K562 (cell line): ENCODE results near the gene ASIC3. TPM values are rescaled to one million over a fixed set of nuclear protein-coding genes. Genes with fewer than 3 reads are reported as not detected.
A peak's percentile ranks its signal among the peaks of the same experiment; 100 is the strongest.

ENCODE experiments used
- ARID2 ChIP-seq: fragments of 450-650 bp; IDR thresholded peaks from 2 replicates; pipeline ENCODE4 v1.6.1; 2017; ENCODE audit warnings: antibody characterized with exemption, mild to moderate bottlenecking
- BMI1 ChIP-seq: fragments of 150-350 bp; IDR thresholded peaks from 2 replicates; pipeline ENCODE4 v1.6.1; 2014; ENCODE audit warnings: low read length
- CREBBP ChIP-seq: IDR thresholded peaks from one replicate; pipeline ENCODE4 v1.6.1; 2012; ENCODE audit warnings: low read depth, mild to moderate bottlenecking, control low read depth, inconsistent platforms, low read length
- FOS ChIP-seq: IDR thresholded peaks from 3 replicates; pipeline ENCODE4 v1.6.1; 2011; ENCODE audit not compliant: insufficient read length; ENCODE audit errors: extremely low read depth
- L3MBTL2 ChIP-seq: fragments of 450-650 bp; IDR thresholded peaks from 2 replicates; pipeline ENCODE4 v1.6.1; 2016; ENCODE audit warnings: mild to moderate bottlenecking, moderate library complexity
- MCM2 ChIP-seq: fragments of 450-650 bp; IDR thresholded peaks from 2 replicates; pipeline ENCODE4 v1.6.1; 2017; ENCODE audit warnings: low read depth, mild to moderate bottlenecking
- NUFIP1 ChIP-seq: fragments of 450-650 bp; IDR thresholded peaks from 2 replicates; pipeline ENCODE4 v1.6.1; 2018; ENCODE audit not compliant: partially characterized antibody
- YY1 ChIP-seq, 3 experiments: IDR thresholded peaks; 2 replicates each; pipeline ENCODE4 v1.6.1; 2011; ENCODE audit warnings: low read length in 2 of 3, mild to moderate bottlenecking in 2 of 3, moderate library complexity in 2 of 3, borderline replicate concordance in 1 of 3, control low read depth in 1 of 3, low read depth in 1 of 3; ENCODE audit not compliant: insufficient read depth in 3 of 3, insufficient replicate concordance in 2 of 3, control insufficient read depth in 1 of 3, insufficient read length in 1 of 3; ENCODE audit errors: extremely low read depth in 1 of 3
- ZNF197 ChIP-seq: fragments of 200-800 bp; sonication (Bioruptor generic); IDR thresholded peaks from 2 replicates; pipeline ENCODE4 v1.6.1; 2016; ENCODE audit warnings: low read depth, missing genetic modification characterization, missing compliant biosample characterization
- ZNF3 ChIP-seq: fragments of 250-450 bp; sonication (Bioruptor Pico); IDR thresholded peaks from 2 replicates; pipeline ENCODE4 v1.5.0; 2021; ENCODE audit warnings: mild to moderate bottlenecking, moderate library complexity
- polyA plus RNA-seq, 8 experiments: library from polyadenylated mRNA; depleted of rRNA in 4 of 8; stranded (reverse) in 5 of 8; unstranded in 3 of 8; fragments of >200 nt; fragmentation: Nextera tagmentation in 2 of 8; fragmentation: Illumina TruSeq in 1 of 8; extraction: Ambion mirVana in 2 of 8; extraction: Trizol in 1 of 8; gene quantifications; 2 replicates each; pipeline versions ENCODE4 v1.2.1 to v1.2.3, GENCODE V29; 2011 to 2014; ENCODE audit warnings: inconsistent platforms in 1 of 8, missing spikeins in 1 of 8
- total RNA-seq, 7 experiments: library from RNA; depleted of rRNA in 6 of 7; stranded (reverse); fragments of >200 nt in 6 of 7; fragmentation: Illumina TruSeq in 2 of 7; extraction: Trizol in 2 of 7; gene quantifications; 2 replicates each; pipeline versions ENCODE4 v1.2.1 to v1.2.3, GENCODE V29; 2011 to 2021; ENCODE audit warnings: low replicate concordance in 1 of 7
- TF ChIP-seq, protein P1 (sequence below), 3 experiments: IDR thresholded peaks in 2 of 3; conservative IDR thresholded peaks in 1 of 3; 2 replicates each; pipeline ENCODE4 v1.5.1; 2011 to 2012; ENCODE audit warnings: low read length in 3 of 3, mild to moderate bottlenecking in 3 of 3, control low read depth in 2 of 3, improper control_type of control experiment in 1 of 3, inconsistent platforms in 1 of 3, low read depth in 1 of 3, mixed read lengths in 1 of 3, moderate library complexity in 1 of 3; ENCODE audit not compliant: insufficient read depth in 2 of 3
- TF ChIP-seq, protein P2 (sequence below), 2 experiments: fragments of 200-800 bp in 1 of 2; sonication (Bioruptor generic) in 1 of 2; sonication (generic) in 1 of 2; formaldehyde crosslinking in 1 of 2; IDR thresholded peaks in 1 of 2; conservative IDR thresholded peaks in 1 of 2; 2 replicates each; pipeline versions ENCODE4 v1.5.0 to v1.6.1; 2016 to 2020; ENCODE audit warnings: missing compliant biosample characterization in 1 of 2, missing genetic modification characterization in 1 of 2, missing genetic modification reagents in 1 of 2
- TF ChIP-seq, protein P3 (sequence below): fragments of 250-450 bp; sonication (Bioruptor Pico); IDR thresholded peaks from 2 replicates; pipeline ENCODE4 v1.5.0; 2021
- TF ChIP-seq, protein P4 (sequence below): fragments of 250-450 bp; sonication (Bioruptor Pico); IDR thresholded peaks from 2 replicates; pipeline ENCODE4 v1.4.0; 2020; ENCODE audit warnings: mild to moderate bottlenecking, moderate library complexity
- TF ChIP-seq, protein P5 (sequence below): fragments of 250-450 bp; sonication (Bioruptor Pico); IDR thresholded peaks from 2 replicates; pipeline ENCODE4 v1.4.0; 2020
- TF ChIP-seq, protein P6 (sequence below): sonication (generic); formaldehyde crosslinking; IDR thresholded peaks from 2 replicates; pipeline ENCODE4 v1.8.0; 2022; ENCODE audit warnings: missing genetic modification reagents, mild to moderate bottlenecking, moderate library complexity, borderline replicate concordance

ASIC3 gene
- total and polyA plus RNA-seq, 9 of the 15 experiments (the other 6 are each of a cell fraction or from before 2014, with no cell fraction given) = 0.11 to 5.0 (median 0.87) TPM

DNA sequence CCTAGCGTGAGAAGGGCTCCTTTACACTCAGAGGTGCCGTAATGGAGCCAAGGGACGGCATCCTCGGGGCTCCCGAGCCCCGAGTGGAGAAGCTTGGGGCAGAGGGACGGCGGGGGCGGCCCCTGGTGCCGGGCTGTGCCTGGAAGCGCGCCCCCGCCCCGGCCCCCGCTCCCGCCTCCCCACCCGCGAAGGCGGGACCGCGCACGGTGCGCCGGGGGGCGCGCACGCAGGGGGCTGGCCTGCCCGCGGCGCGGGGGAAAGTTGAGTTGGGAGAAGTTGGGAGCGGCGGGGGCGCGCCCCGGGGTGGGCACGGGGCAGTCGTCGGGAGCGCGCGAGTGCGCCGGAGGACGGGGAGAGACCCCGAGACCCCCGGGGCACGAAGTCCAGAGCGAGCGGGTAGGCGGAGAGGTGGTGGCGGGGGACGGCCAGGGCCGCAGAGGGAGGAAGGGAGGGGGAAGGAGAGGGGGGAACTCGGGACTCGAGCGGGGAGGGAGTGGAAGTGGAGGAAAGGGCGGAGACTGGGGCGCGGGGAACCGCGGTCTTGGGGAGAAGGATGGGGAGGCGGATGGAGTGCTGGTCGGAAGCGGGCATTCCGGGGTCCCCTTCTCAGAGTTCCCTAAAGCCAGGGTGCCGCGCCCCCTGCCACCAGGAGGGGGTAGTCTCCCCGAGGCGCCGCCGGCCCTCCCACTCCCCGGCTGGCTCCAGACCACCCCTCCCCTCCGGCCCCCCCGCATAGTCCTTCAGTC, 11.2 kb downstream of the ASIC3 start, which contains the start of gene SLC4A2 (continued):
- TF ChIP-seq, protein P1, sequence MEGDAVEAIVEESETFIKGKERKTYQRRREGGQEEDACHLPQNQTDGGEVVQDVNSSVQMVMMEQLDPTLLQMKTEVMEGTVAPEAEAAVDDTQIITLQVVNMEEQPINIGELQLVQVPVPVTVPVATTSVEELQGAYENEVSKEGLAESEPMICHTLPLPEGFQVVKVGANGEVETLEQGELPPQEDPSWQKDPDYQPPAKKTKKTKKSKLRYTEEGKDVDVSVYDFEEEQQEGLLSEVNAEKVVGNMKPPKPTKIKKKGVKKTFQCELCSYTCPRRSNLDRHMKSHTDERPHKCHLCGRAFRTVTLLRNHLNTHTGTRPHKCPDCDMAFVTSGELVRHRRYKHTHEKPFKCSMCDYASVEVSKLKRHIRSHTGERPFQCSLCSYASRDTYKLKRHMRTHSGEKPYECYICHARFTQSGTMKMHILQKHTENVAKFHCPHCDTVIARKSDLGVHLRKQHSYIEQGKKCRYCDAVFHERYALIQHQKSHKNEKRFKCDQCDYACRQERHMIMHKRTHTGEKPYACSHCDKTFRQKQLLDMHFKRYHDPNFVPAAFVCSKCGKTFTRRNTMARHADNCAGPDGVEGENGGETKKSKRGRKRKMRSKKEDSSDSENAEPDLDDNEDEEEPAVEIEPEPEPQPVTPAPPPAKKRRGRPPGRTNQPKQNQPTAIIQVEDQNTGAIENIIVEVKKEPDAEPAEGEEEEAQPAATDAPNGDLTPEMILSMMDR (IDR thresholded peaks at IDR 0.05 in 2 of 3, conservative IDR thresholded peaks at IDR 0.05 in 1 of 3; ENCODE audit: insufficient read depth in 2 of 3, low read depth in 1 of 3, low read length in 3 of 3) = peak; percentile 56 to 76 (median 67); a peak in 5 of 6 replicates
- TF ChIP-seq, protein P2, sequence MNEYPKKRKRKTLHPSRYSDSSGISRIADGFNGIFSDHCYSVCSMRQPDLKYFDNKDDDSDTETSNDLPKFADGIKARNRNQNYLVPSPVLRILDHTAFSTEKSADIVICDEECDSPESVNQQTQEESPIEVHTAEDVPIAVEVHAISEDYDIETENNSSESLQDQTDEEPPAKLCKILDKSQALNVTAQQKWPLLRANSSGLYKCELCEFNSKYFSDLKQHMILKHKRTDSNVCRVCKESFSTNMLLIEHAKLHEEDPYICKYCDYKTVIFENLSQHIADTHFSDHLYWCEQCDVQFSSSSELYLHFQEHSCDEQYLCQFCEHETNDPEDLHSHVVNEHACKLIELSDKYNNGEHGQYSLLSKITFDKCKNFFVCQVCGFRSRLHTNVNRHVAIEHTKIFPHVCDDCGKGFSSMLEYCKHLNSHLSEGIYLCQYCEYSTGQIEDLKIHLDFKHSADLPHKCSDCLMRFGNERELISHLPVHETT (CRISPR knock-in tag; conservative IDR thresholded peaks at IDR 0.05 in 1 of 2, IDR thresholded peaks at IDR 0.05 in 1 of 2) = peak in 1 of 2 experiments; percentile 91; a peak in 2 of 4 replicates
- TF ChIP-seq ZNF197 (CRISPR knock-in tag) (peak; percentile 99), L3MBTL2 (no peak), YY1 (IDR thresholded peaks at IDR 0.05; ENCODE audit: borderline replicate concordance in 1 of 3, control insufficient read depth in 1 of 3, extremely low read depth in 1 of 3, insufficient read depth in 3 of 3, insufficient read length in 1 of 3, insufficient replicate concordance in 2 of 3, low read depth in 1 of 3, low read length in 2 of 3) (no peak), CREBBP (no peak), ZNF3 (CRISPR knock-in tag) (no peak), ARID2 (0 out of 2 replicates have a peak, but pooled peaks have one; percentile 5), FOS (no peak), BMI1 (no peak), NUFIP1 (no peak), MCM2 (no peak)
- TF ChIP-seq, protein P3, sequence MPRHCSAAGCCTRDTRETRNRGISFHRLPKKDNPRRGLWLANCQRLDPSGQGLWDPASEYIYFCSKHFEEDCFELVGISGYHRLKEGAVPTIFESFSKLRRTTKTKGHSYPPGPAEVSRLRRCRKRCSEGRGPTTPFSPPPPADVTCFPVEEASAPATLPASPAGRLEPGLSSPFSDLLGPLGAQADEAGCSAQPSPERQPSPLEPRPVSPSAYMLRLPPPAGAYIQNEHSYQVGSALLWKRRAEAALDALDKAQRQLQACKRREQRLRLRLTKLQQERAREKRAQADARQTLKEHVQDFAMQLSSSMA (CRISPR knock-in tag) = no peak
- TF ChIP-seq, protein P4, sequence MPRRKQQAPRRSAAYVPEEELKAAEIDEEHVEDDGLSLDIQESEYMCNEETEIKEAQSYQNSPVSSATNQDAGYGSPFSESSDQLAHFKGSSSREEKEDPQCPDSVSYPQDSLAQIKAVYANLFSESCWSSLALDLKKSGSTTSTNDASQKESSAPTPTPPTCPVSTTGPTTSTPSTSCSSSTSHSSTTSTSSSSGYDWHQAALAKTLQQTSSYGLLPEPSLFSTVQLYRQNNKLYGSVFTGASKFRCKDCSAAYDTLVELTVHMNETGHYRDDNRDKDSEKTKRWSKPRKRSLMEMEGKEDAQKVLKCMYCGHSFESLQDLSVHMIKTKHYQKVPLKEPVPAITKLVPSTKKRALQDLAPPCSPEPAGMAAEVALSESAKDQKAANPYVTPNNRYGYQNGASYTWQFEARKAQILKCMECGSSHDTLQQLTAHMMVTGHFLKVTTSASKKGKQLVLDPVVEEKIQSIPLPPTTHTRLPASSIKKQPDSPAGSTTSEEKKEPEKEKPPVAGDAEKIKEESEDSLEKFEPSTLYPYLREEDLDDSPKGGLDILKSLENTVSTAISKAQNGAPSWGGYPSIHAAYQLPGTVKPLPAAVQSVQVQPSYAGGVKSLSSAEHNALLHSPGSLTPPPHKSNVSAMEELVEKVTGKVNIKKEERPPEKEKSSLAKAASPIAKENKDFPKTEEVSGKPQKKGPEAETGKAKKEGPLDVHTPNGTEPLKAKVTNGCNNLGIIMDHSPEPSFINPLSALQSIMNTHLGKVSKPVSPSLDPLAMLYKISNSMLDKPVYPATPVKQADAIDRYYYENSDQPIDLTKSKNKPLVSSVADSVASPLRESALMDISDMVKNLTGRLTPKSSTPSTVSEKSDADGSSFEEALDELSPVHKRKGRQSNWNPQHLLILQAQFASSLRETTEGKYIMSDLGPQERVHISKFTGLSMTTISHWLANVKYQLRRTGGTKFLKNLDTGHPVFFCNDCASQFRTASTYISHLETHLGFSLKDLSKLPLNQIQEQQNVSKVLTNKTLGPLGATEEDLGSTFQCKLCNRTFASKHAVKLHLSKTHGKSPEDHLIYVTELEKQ (CRISPR knock-in tag) = no peak
- TF ChIP-seq, protein P5, sequence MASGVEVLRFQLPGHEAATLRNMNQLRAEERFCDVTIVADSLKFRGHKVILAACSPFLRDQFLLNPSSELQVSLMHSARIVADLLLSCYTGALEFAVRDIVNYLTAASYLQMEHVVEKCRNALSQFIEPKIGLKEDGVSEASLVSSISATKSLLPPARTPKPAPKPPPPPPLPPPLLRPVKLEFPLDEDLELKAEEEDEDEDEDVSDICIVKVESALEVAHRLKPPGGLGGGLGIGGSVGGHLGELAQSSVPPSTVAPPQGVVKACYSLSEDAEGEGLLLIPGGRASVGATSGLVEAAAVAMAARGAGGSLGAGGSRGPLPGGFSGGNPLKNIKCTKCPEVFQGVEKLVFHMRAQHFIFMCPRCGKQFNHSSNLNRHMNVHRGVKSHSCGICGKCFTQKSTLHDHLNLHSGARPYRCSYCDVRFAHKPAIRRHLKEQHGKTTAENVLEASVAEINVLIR = no peak
- TF ChIP-seq, protein P6, sequence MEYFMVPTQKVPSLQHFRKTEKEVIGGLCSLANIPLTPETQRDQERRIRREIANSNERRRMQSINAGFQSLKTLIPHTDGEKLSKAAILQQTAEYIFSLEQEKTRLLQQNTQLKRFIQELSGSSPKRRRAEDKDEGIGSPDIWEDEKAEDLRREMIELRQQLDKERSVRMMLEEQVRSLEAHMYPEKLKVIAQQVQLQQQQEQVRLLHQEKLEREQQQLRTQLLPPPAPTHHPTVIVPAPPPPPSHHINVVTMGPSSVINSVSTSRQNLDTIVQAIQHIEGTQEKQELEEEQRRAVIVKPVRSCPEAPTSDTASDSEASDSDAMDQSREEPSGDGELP (CRISPR knock-in tag) = 0 out of 2 replicates have a peak, but pooled peaks have one; percentile 67
